Measurements from ENCODE around the gene AGT.

- TF ChIP-seq CTCF (IDR thresholded peaks at IDR 0.05) (no peak), POLR2A (IDR thresholded peaks at IDR 0.05) (no peak), POLR2AphosphoS5 (IDR thresholded peaks at IDR 0.05) (no peak)
Observed at GRCh38 chr1:230679192-230679591, 34.7 kb downstream of the AGT start.
